Midbrain (tissue), 1 donor: ENCODE measurements around the gene SEMA4C.

Source experiments
- DNase-seq: peaks from one replicate; lab custom pipeline; 2025; lab: John Stamatoyannopoulos, UW

The SEMA4C gene

GRCh38 chr2:96842600-96842999 lies 27.3 kb downstream of the SEMA4C start:
- no peak for DNase-seq

GRCh38 chr2:96841701-96842495 lies 28.0 kb downstream of the SEMA4C start:
- no peak for DNase-seq

- DNase-seq, result no peak
These were observed 29.7 kb downstream of the SEMA4C start for GRCh38 chr2:96839875-96840850.

DNA sequence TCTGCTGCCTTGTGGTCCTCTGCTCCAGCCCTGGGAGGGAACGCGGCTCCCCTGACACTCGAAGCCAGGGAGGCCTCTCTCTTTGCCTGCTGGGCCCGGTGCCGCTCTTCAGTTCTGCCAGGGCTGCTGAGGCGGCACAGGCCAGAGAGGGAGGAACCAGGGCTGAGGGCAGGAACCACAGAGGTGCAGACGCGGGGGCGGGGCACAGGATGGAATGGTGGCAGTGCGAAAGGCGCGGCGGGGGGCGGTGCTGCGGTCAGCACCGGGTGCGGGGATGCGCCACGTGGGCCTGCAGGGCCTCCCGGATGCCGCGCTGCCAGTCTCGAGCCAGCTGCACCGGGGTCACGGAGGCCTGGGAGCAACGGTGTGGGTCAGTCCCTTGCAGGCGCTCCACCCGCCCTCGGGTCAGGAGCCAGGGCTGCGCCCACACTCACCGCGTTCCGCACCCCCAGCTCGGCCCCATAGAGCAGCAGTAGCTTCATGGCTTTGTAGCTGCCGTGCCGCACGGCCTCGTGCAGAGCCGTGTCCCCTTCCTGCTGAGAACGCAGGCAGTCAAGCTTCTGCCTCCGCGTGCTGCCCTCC lies 30.5 kb downstream of the SEMA4C start:
- no peak for DNase-seq

DNA sequence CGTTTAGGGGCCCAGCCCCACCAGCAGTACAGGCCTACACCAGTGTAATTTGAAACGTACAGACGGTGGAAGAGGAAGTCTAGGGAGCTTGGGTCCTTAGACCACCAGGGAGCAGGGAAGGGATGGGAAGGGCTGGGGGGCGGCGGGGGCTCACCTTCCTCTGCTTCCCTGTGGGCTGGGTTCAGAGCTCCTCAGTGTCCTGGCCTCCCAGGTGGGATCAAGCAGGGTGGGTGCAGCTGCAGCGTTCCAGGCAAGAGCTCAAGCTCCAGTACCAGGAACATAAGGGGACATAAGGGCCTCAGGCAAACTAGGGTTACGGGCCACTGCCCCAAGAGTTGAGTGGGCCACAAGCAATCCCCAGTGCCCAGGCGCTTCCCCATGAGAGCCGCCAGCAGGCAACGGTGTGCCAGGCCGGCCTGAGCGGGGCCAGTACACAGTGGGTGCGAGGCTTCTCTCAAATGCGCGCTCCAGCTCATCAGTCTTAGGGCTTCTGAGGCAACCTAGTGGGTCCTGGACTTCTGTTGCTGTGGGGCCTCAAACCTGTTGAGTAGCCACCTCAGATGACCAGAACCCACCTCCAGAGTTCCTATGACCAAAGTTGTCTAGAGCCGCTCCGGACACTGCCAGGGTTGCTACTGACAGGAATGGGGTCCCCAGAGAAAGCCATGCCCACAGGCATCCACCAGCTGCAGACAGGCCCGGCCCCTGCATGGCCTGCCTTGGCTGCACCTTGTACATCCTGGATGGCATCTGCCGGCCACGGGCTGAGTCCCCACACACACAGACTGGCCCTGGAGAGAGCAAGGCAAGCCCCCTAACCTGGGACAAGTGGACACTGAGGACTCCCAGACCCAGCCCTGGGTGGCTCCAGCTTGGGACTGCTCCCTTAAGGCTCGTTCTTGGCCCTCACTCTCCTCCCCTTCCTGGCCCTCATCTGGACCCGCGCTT lies 31.3 kb downstream of the SEMA4C start:
- no peak for DNase-seq

GRCh38 chr2:96837575-96837974 lies 32.3 kb downstream of the SEMA4C start:
- DNase-seq, result no peak

- no peak for DNase-seq
These were observed 34.0 kb downstream of the SEMA4C start for GRCh38 chr2:96835830-96836229.

GRCh38 chr2:96832754-96833507 lies 36.9 kb downstream of the SEMA4C start:
- no peak for DNase-seq

- DNase-seq, result no peak
These were observed 37.5 kb downstream of the SEMA4C start for GRCh38 chr2:96832408-96832753.

DNA sequence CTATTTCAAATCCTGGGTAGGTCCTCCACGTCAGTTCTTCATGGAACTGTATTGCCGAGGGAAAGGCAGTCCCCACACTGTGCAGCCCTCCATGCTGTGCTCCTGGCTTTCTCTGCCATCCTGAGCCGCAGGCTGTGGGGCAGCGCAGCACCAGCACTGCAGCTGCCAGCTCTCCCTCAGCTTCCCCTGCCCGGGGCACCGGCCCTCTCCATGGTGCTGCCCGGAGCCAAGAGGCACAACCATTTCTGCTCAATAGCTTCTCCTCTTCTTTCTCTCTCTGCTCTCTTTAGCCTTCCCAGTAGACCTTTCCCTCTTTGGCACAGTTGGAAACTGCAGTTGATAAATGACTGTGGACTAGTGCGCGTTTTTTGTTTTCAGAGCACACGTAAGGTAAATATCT lies 38.2 kb downstream of the SEMA4C start:
- DNase-seq, result no peak

- no peak for DNase-seq
These were observed 39.8 kb downstream of the SEMA4C start for GRCh38 chr2:96830044-96830562.

- no peak for DNase-seq
These were observed 41.0 kb downstream of the SEMA4C start for GRCh38 chr2:96828874-96829273.

GRCh38 chr2:96828436-96828835 lies 41.4 kb downstream of the SEMA4C start:
- DNase-seq, result no peak

- DNase-seq, result no peak
These were observed 43.2 kb downstream of the SEMA4C start for GRCh38 chr2:96826546-96827278.

GRCh38 chr2:96825057-96825456 lies 44.8 kb downstream of the SEMA4C start:
- DNase-seq, result no peak

DNA sequence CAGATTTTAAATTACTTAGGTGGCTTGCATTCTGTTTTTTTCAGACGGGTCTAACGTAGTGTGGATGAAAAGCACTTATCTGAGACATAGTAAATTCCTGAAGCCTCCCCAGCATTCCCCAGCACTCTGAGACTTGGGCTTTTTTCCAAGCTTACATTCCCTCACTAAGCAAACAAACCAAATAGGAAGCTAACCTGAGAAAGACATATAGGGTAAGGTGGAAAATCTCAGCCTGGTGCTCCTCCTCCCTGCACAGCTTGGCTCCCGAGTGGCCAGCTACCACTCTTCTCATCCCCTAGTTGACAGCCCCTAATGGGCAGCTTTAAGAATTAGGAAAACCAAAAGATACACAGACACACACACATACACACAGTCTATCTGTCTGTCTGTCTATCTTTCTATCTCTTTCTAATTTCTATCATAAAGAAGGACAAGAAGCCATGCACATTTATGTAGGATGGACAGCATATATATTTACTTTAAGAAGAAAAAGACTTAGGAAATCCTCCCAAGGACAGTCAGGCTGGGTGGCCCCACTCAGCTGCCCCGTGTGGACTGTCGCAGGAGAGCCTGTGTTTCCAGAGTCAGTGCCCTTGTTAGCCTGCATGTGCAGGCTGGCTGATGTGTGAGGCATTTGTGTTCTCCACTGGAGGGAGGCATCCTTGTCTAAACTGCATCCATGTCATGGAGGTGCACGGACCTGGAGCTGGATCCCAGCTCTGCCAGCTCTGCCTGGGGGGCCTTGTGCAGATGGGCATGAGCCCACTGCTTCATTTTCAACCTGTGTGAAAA lies 45.6 kb downstream of the SEMA4C start:
- no peak for DNase-seq

DNA sequence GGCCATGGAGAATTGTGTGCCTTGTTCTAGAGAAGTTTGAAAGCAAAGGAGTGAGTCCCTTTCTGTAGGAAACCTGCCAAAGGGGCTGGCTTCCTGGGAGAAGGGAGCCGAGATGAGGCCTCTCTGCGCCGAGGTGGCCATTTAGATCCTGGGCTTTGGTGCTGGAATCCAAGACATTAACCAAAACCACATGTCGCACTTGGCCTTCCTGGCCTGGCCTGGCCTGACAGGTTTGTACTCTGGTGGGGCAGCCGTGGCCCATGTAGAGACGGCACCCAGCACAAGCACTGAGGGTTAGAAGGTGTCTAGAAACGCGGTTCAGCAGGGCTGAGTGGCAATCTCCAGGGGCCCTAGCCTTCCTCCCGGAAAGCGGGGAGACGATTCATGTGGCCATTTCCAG lies 46.7 kb downstream of the SEMA4C start:
- no peak for DNase-seq

DNA sequence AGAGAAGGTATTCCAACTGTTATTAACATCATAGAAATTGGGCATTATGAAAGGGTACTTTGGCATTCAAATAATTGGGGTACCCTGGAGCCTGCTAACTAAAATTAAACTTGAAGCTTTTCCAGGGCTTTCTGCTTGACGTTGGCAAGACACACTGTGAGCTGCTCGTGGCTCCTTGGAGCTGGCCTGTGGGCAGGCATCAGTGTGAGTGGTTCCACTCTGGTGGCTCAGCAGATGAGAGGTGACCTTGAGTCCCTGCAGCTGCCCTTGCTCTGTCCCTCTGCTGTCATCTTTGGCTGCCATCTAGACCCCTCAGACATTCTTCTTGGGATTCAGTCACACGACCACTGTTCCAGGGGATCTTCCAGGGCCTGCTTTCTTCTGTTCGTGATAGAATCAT lies 47.1 kb downstream of the SEMA4C start:
- DNase-seq, result no peak

DNA sequence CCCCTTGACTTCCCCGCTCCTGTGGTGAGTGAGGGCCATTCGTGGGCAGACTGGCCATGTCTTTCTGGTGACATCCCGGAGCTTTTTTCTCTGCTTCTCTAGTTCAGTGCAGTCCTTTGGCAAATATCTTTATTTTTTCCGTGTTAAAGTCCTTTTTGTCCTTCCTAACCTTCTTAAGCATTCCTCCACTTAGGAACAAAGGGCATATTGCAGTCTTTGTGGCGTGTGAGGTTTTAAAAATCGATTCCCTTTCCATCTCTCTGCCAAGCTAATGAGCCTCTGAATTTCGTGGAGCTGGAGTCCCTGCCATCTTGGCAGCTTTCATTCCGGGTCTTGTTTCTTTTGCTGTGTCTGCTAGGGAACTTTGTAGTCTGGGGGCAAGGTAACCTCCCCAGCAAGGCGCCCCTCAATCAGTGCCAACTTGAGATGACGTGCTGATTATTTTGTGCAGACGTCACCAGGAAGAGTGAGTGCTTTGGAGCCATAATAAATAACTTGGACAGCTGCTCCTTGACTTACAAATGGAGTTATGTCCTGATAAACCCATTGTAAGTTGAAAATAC lies 48.7 kb downstream of the SEMA4C start:
- DNase-seq, result no peak
